GM04503 (cell line): ENCODE measurements around the gene MAP1LC3B.
"Not testable (repeated sequence)": the region's sequence is repeated elsewhere in the genome, so short reads cannot be mapped to it uniquely, and the experiment has no call there.

ENCODE experiments used
- DNase-seq: peaks from one replicate; pipeline ENCODE4 v3.0.0-alpha.2; 2012; ENCODE audit warnings: low read depth

The MAP1LC3B gene

GRCh38 chr16:87380881-87381280, 11.3 kb upstream of the MAP1LC3B start:
- DNase-seq = no peak

- DNase-seq = no peak
These were observed 9.9 kb upstream of the MAP1LC3B start for GRCh38 chr16:87382023-87382785.

DNA sequence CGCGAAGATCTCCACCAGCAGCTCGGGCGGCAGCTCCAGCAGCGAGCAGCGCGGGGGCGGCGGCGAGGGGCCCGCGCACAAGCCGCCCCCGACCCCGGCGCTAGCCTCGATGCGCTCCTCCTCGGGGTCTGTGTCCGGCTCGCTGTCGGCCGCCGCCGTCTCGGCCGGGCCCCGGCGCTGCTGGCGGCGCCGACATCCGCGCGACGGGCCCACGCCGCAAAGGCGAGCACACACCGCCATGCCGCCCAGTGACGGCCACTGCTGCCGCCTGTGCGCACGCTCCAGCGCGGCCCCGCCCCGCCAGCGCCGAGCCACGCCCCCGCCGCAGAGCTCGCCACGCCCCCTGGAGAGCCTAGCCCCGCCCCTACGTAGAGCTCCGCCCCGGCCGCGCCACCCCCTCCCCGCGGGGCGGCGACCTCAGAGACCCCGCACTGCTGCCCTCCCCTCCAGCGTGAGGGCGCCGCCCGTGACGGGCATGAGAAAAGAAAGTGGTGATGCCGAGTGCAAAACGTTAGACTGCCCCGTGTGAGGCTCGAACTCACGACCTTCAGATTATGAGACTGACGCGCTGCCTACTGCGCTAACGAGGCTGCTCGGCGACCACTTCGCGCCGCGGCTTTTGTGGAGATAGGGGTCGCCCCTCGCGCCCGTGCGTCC, 8.5 kb upstream of the MAP1LC3B start, which contains the start of gene FBXO31:
Gene FBXO31, minus strand, starts transcription at position 272 of the 657 bp plus-strand sequence. Its CDS starts 32 bp downstream, at position 240.
- peak; percentile 54 for DNase-seq

DNA sequence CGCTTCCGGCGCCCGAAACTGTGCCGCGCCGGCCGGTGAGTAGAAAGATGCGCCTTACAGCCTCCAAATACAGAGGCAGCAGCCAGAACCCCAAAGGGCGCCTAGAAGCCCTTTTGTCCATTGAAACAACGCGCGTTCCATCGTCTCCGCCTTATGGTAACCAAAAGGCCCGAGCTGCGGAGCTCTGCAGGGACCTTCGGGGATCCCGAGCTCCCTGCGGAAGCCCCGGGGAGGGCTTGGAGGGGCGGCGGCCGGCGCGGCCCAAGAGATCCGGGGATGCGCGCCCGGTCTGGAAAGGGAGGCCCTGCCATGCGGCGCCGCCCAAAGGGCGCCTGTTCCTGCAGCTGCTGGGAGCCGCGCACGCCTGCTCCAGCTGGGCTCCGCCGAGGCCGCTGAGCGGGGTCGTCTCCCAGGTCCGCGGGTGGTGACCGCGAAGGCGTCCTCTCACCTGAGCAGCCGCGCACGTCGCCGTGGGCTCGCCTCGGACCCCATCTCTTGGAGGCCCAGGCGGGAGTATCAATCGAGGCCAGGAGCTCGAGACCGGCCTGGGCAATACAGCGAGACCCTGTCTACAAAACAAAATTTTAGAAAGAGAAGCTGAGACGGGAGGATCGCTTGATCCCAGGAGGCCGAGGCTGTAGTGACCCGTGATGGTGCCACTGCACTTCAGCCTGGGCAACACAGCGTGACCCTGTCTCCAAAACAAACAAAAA, 7.8 kb upstream of the MAP1LC3B start:
- DNase-seq = no peak

- not testable (repeated sequence) for DNase-seq
These were observed 7.3 kb upstream of the MAP1LC3B start for GRCh38 chr16:87384875-87385167.

GRCh38 chr16:87387942-87388817, 4.0 kb upstream of the MAP1LC3B start:
- peak; percentile 100 for DNase-seq

DNA sequence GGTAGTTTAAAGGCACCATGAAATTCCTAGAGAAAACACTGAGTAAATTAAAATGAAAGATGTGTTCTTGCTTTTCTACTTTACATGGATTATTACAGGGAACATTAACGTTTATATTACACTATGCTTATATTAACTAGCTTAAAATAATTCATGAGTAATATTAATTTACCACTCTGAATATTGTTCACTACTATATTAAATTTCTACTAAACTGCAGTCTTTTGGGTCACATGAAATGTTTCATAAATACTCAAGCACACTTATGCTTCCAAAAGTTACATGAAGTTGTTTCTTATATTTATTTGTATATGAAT, 3.4 kb upstream of the MAP1LC3B start:
- DNase-seq = no peak

GRCh38 chr16:87389245-87389644, 2.9 kb upstream of the MAP1LC3B start:
- DNase-seq = no peak

- not testable (repeated sequence) for DNase-seq
These were observed 2.2 kb upstream of the MAP1LC3B start for GRCh38 chr16:87389914-87390313.

GRCh38 chr16:87390641-87391323, 1.4 kb upstream of the MAP1LC3B start:
- no peak for DNase-seq

DNA sequence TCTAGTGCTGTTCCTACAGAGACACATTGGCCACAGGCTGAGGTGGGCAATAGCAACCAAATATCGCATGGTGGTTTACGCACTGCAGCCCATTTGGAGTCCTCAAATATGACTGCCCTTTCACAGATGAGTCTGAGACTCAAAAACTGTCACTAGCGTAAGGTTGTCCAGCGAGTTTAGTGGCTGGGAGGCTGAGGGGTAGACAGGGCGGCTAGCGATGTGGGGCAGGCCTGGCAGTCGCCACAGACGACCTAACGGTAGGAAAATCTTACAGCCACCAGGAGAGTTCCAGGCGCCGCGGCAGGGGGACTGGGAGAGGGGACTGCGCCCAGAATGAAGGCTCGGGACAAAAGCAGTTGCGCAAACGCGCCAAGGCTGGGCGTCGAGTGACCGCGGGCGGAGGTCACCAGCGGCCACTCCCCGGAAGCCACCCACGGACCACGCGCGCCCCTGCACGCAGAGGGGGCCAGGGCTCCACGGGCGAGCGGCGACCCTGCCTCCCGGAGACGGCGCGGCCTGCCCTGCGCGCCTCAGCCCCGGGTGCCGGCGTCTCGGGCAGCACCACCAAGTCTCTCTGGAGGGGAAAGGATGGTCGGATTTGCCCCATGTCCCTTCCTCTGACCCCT, 699 bp upstream of the MAP1LC3B start:
- DNase-seq = no peak

DNA sequence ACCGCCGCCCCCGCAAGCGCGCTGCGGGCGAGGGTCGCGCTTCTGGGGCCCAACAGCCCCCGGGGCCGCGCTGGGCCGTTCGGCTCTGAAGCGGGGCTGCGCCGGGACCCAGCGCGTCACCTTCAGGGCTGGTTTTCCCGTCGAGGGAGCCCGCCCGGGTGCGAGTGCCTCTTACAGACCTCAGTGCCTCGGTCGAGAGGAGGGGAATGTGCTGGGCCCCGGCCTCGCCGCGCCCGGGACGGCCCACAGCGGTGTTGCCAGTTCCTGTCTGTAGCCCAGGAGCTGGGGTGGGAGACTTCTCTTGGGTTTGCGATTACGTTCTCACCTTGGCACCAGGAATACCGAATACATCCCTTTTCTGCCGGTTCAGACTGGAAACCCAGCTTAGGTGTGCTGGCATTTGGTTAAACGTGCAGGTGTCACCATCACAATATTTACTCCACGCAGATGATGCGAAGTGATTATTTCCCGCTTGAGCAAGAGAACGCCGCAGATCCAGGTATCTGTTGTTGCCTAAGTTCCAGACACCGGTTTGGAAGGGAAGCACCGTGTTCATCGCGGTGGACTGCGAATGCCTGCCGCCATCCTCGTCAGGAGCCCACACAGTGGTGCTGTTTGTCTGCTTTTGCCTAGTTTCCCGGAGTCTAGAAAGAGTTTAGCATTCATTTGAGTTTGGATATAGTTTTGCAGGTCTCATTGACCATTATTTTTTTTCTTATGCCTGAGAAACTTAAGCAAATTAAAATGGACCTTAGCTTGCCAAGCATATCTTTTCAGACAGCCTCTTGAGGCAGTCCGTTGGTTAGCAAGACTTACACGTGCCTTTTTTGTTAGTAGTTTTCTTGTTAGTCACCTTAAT, 914 bp downstream of the MAP1LC3B start:
- no peak for DNase-seq

- no peak for DNase-seq
These were observed 1.5 kb downstream of the MAP1LC3B start for GRCh38 chr16:87393680-87394055.

DNA sequence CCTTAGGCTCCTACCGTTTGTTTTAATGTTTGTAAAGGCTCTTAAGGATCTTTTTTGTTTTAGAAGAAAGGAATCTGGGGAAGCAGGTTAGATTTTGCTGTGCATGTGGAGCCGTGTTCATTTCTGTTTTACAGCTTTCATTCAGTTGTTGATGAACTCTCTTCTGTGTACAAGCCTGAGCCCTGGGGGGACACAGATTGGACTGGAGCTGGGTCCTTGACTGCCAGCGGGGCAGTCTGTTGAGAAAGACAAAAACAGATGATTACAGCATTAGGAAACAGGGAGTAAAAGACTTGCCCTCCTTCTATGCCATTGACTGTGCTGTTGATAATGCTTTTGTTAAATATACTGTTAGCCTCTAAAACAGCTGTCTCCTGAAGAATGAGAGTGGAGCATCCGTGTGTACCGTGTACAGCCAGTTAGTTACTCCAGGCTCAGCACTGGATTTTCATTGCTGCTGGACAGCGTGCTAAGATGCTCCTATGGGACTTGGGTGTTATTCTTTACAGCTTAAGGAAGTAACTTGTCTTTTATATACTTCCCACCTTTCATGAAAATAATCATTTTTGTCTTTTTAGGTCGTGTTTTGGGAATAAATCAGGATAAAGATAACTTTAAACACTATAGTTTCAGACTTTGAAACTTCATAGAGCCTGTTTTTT, 3.2 kb downstream of the MAP1LC3B start:
- no peak for DNase-seq

GRCh38 chr16:87404764-87405625, 12.9 kb downstream of the MAP1LC3B start:
- no peak for DNase-seq

GRCh38 chr16:87406495-87407088, 14.5 kb downstream of the MAP1LC3B start:
- no peak for DNase-seq

- DNase-seq = no peak
These were observed 15.5 kb downstream of the MAP1LC3B start for GRCh38 chr16:87407511-87408112.

GRCh38 chr16:87409153-87409552, 17.0 kb downstream of the MAP1LC3B start:
- DNase-seq = no peak
